ENCODE results near the gene BCL6B.

The BCL6B gene

GRCh38 chr17:7021993-7022778 lies 664 bp upstream of the BCL6B start:
- H3K9me3 ChIP-seq (ENCODE audit: low read length), result no peaks in the 10 kb centered on the region
- H3K4me3 ChIP-seq (ENCODE audit: low read depth in 1 of 2, low read length in 2 of 2), result peak overlapping the region in 1 of 2 donors; percentile 38
- peaks cover 2% of the 10 kb centered on the region for H3K36me3 ChIP-seq (ENCODE audit: insufficient read depth, low read length)
- peak overlapping the region; percentile 1 for H3K27ac ChIP-seq (ENCODE audit: low read depth, low read length)
- H3K9ac ChIP-seq (ENCODE audit: low read length), result no peak overlapping the region
- peaks cover 10 to 31% of the 10 kb centered on the region in 2 donors for H3K27me3 ChIP-seq (ENCODE audit: control insufficient read depth in 1 of 2, insufficient read depth in 2 of 2, low read length in 2 of 2)
- peaks cover 19% of the 10 kb centered on the region for H3K4me1 ChIP-seq (ENCODE audit: insufficient read depth, low read length)

DNA sequence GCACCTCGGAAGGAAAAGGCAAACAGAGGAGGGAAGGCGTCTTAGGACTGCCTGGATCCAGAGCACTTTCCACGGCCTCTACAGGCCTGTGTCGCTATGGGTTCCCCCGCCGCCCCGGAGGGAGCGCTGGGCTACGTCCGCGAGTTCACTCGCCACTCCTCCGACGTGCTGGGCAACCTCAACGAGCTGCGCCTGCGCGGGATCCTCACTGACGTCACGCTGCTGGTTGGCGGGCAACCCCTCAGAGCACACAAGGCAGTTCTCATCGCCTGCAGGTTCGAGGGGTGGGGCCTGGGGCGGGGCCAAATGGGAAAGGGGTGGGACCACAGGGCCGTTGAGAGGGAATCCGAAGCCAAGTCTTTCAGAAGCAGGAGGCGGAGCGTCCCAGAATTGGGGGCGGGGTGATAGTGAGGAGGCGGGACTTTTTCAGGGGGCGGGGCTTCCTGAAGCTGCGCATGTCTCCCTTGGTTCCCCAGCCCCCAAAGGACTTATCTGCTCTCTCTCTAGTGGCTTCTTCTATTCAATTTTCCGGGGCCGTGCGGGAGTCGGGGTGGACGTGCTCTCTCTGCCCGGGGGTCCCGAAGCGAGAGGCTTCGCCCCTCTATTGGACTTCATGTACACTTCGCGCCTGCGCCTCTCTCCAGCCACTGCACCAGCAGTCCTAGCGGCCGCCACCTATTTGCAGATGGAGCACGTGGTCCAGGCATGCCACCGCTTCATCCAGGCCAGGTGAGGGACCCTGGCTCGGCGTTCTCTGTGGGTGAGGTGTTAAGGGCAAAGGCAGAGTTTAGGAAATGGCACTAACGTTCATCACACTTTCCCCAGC lies 939 bp downstream of the BCL6B start:
- no peaks in the 10 kb centered on the region for H3K9me3 ChIP-seq (ENCODE audit: low read length)
- peaks cover 7% of the 10 kb centered on the region for H3K4me1 ChIP-seq (ENCODE audit: insufficient read depth, low read length)
- H3K9ac ChIP-seq (ENCODE audit: low read length), result no peak overlapping the region
- no peaks in the 10 kb centered on the region for H3K36me3 ChIP-seq (ENCODE audit: insufficient read depth, low read length)
- H3K27ac ChIP-seq (ENCODE audit: low read depth, low read length), result no peak overlapping the region
- H3K4me3 ChIP-seq (ENCODE audit: low read depth in 1 of 2, low read length in 2 of 2), result peak overlapping the region in 1 of 2 donors; percentile 35
- peaks cover 10 to 31% of the 10 kb centered on the region in 2 donors for H3K27me3 ChIP-seq (ENCODE audit: control insufficient read depth in 1 of 2, insufficient read depth in 2 of 2, low read length in 2 of 2)

DNA sequence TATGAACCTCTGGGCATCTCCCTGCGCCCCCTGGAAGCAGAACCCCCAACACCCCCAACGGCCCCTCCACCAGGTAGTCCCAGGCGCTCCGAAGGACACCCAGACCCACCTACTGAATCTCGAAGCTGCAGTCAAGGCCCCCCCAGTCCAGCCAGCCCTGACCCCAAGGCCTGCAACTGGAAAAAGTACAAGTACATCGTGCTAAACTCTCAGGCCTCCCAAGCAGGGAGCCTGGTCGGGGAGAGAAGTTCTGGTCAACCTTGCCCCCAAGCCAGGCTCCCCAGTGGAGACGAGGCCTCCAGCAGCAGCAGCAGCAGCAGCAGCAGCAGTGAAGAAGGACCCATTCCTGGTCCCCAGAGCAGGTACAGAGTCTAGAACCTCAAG lies 1.5 kb downstream of the BCL6B start:
- Histone ChIP-seq H3K36me3 (ENCODE audit: insufficient read depth, low read length) (no peaks in the 10 kb centered on the region), H3K9ac (ENCODE audit: low read length) (no peak overlapping the region), H3K9me3 (ENCODE audit: low read length) (no peaks in the 10 kb centered on the region), H3K4me1 (ENCODE audit: insufficient read depth, low read length) (peaks cover 7% of the 10 kb centered on the region), H3K27ac (ENCODE audit: low read depth, low read length) (no peak overlapping the region), H3K4me3 (ENCODE audit: low read depth in 1 of 2, low read length in 2 of 2) (no peak overlapping the region), H3K27me3 (ENCODE audit: control insufficient read depth in 1 of 2, insufficient read depth in 2 of 2, low read length in 2 of 2) (peaks cover 10 to 31% of the 10 kb centered on the region in 2 donors)

- Histone ChIP-seq H3K4me3 (ENCODE audit: low read depth in 1 of 2, low read length in 2 of 2) (no peak overlapping the region), H3K4me1 (ENCODE audit: insufficient read depth, low read length) (peaks cover 7% of the 10 kb centered on the region), H3K27ac (ENCODE audit: low read depth, low read length) (no peak overlapping the region), H3K9ac (ENCODE audit: low read length) (no peak overlapping the region), H3K27me3 (ENCODE audit: control insufficient read depth in 1 of 2, insufficient read depth in 2 of 2, low read length in 2 of 2) (peaks cover 10 to 31% of the 10 kb centered on the region in 2 donors), H3K9me3 (ENCODE audit: low read length) (no peaks in the 10 kb centered on the region), H3K36me3 (ENCODE audit: insufficient read depth, low read length) (no peaks in the 10 kb centered on the region)
Observed at GRCh38 chr17:7025245-7025644, 2.4 kb downstream of the BCL6B start.

- Histone ChIP-seq H3K4me1 (ENCODE audit: insufficient read depth, low read length) (peaks cover 3% of the 10 kb centered on the region), H3K27me3 (ENCODE audit: control insufficient read depth in 1 of 2, insufficient read depth in 2 of 2, low read length in 2 of 2) (peaks cover 10 to 27% of the 10 kb centered on the region in 2 donors), H3K9me3 (ENCODE audit: low read length) (no peaks in the 10 kb centered on the region), H3K27ac (ENCODE audit: low read depth, low read length) (no peak overlapping the region), H3K4me3 (ENCODE audit: low read depth in 1 of 2, low read length in 2 of 2) (no peak overlapping the region), H3K9ac (ENCODE audit: low read length) (no peak overlapping the region), H3K36me3 (ENCODE audit: insufficient read depth, low read length) (no peaks in the 10 kb centered on the region)
Observed at GRCh38 chr17:7026471-7027115, 3.7 kb downstream of the BCL6B start.

DNA sequence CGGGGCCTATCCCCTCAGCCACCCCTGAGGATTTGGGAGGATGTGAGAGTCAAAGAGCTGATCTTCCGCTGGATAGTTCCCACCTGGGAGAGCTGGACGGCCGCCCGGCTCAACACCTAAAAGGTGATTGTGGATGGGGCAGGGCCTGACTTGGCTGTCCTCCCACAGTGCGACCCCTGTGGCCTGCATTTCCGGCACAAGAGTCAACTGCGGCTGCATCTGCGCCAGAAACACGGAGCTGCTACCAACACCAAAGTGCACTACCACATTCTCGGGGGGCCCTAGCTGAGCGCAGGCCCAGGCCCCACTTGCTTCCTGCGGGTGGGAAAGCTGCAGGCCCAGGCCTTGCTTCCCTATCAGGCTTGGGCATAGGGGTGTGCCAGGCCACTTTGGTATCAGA lies 4.5 kb downstream of the BCL6B start:
- H3K4me3 ChIP-seq (ENCODE audit: low read depth in 1 of 2, low read length in 2 of 2), result no peak overlapping the region
- no peaks in the 10 kb centered on the region for H3K36me3 ChIP-seq (ENCODE audit: insufficient read depth, low read length)
- H3K27ac ChIP-seq (ENCODE audit: low read depth, low read length), result no peak overlapping the region
- H3K27me3 ChIP-seq (ENCODE audit: control insufficient read depth in 1 of 2, insufficient read depth in 2 of 2, low read length in 2 of 2), result peaks cover 8 to 20% of the 10 kb centered on the region in 2 donors
- H3K9ac ChIP-seq (ENCODE audit: low read length), result no peak overlapping the region
- no peaks in the 10 kb centered on the region for H3K9me3 ChIP-seq (ENCODE audit: low read length)
- no peaks in the 10 kb centered on the region for H3K4me1 ChIP-seq (ENCODE audit: insufficient read depth, low read length)

GRCh38 chr17:7029096-7029495 lies 6.2 kb downstream of the BCL6B start:
- Histone ChIP-seq H3K27ac (ENCODE audit: low read depth, low read length) (no peak overlapping the region), H3K36me3 (ENCODE audit: insufficient read depth, low read length) (no peaks in the 10 kb centered on the region), H3K4me1 (ENCODE audit: insufficient read depth, low read length) (no peaks in the 10 kb centered on the region), H3K9ac (ENCODE audit: low read length) (no peak overlapping the region), H3K27me3 (ENCODE audit: control insufficient read depth in 1 of 2, insufficient read depth in 2 of 2, low read length in 2 of 2) (peaks cover 0 to 4% of the 10 kb centered on the region in 2 donors), H3K4me3 (ENCODE audit: low read depth in 1 of 2, low read length in 2 of 2) (no peak overlapping the region), H3K9me3 (ENCODE audit: low read length) (no peaks in the 10 kb centered on the region)

DNA sequence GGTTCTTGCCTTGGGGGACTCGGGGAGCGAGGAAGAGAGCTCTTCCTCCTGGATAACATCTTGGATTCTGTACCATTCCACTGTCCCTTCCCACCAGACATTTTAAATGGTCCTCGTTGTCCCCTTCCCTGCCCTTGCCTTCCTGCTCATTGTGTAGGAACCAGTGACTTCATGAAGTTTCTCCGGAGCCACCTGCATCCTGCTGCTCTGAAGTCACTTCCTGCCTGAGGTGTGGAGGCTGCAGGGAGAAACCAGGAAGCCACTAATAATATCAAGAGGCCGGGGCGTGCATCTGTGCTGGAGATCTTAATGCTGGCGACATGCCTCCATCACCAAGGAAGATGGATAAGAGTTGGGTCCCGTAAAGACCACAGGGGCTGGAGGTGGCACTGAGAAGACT lies 6.8 kb downstream of the BCL6B start:
- Histone ChIP-seq H3K27me3 (ENCODE audit: control insufficient read depth in 1 of 2, insufficient read depth in 2 of 2, low read length in 2 of 2) (no peaks in the 10 kb centered on the region), H3K27ac (ENCODE audit: low read depth, low read length) (no peak overlapping the region), H3K36me3 (ENCODE audit: insufficient read depth, low read length) (no peaks in the 10 kb centered on the region), H3K9ac (ENCODE audit: low read length) (no peak overlapping the region), H3K9me3 (ENCODE audit: low read length) (no peaks in the 10 kb centered on the region), H3K4me3 (ENCODE audit: low read depth in 1 of 2, low read length in 2 of 2) (no peak overlapping the region), H3K4me1 (ENCODE audit: insufficient read depth, low read length) (no peaks in the 10 kb centered on the region)

DNA sequence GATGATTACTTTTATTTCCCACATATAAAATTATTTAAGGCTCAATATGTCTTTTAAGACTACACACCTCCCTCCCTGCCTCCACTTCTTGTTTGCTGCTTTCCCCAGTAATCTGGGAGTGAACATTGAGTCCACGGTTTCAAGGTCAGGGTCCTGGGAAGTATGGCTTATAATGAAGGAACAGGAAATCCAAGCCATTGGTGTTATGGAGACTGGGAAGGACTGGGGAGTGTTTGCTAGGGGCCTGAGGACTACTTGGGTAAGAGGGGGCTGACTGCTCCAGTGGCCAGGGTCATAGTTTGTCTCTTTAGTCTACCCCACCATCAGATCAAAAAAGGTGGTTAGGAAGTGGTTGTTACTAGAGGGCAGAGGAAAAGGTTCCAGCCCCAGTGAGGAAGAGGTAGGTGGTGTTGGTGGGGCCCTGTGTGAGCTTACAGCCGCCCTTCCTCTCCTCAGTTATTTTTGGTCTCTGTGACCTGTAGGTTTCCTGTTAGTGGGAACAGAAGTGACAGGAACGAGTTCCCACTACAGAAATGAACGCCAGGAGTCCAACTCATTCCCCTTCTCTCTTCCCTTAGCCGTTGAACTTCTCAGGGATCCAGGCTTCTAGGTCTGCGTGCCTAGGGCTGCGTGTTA lies 12.2 kb downstream of the BCL6B start:
- no peaks in the 10 kb centered on the region for H3K9me3 ChIP-seq (ENCODE audit: low read length)
- peaks cover 14% of the 10 kb centered on the region for H3K4me1 ChIP-seq (ENCODE audit: insufficient read depth, low read length)
- no peaks in the 10 kb centered on the region for H3K36me3 ChIP-seq (ENCODE audit: insufficient read depth, low read length)
- H3K27ac ChIP-seq (ENCODE audit: low read depth, low read length), result peak overlapping the region; percentile 46
- peak overlapping the region; percentile 45 to 63 for H3K4me3 ChIP-seq (ENCODE audit: low read depth in 1 of 2, low read length in 2 of 2)
- H3K27me3 ChIP-seq (ENCODE audit: control insufficient read depth in 1 of 2, insufficient read depth in 2 of 2, low read length in 2 of 2), result no peaks in the 10 kb centered on the region
- no peak overlapping the region for H3K9ac ChIP-seq (ENCODE audit: low read length)

DNA sequence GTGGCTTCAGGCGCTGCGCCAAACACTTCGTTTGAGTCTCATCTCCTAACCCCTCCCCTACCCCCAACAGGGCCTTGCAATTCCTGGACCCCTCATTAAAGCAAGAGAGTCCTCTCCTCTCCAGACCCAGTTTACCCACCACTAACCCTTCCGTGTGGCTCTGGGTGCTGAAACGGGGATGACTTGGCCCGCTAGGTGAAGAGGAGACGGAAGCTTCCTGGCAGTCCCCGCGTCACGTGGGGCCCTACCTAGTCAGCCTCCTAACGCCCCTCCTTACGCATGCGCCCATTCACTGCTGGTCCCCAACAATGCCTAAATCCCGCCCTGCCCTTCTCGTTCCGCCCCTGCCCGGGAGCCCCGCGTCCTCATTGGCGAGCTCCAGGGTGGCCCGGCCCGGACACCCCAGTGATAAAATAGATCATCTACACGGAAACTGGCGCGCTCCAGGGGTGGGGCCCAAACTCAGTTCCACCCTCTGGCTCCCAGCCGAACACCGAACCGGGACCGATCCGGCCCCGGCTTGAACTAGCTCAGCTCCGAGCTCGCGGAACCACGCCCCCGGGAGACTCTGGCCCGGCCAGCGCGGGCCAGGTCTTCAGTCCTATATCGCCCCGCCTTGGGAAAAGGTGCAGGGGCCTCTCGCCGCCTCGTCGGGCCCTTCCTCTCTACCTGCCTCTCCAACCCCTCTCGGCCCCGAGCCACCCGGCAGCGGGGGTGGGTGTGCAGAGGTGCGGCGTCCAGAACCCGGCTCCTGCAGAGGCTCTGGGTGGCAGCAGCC lies 12.9 kb downstream of the BCL6B start, which contains the start of gene SLC16A13:
SLC16A13 (plus strand) TSS at position 425 of the 778 bp plus-strand sequence. CDS start 368 bp downstream, outside the sequence.
- Histone ChIP-seq H3K4me3 (ENCODE audit: low read depth in 1 of 2, low read length in 2 of 2) (peak within 1 kb of the TSS; percentile 45 to 63), H3K27me3 (ENCODE audit: control insufficient read depth in 1 of 2, insufficient read depth in 2 of 2, low read length in 2 of 2) (no peaks in the 10 kb centered on the region), H3K36me3 (ENCODE audit: insufficient read depth, low read length) (no peaks in the 10 kb centered on the region), H3K9ac (ENCODE audit: low read length) (peak within 1 kb of the TSS; percentile 21), H3K9me3 (ENCODE audit: low read length) (no peaks in the 10 kb centered on the region), H3K27ac (ENCODE audit: low read depth, low read length) (peak within 1 kb of the TSS; percentile 46), H3K4me1 (ENCODE audit: insufficient read depth, low read length) (peaks cover 14% of the 10 kb centered on the region)

Data from muscle layer of colon (tissue), 2 donors.